T-helper 2 cell treated with Interferon-gamma antibody and Interleukin-4, amounts not matched to agents 5 μg/mL and 100 μg/mL, for 36 hours (primary cell): Measurements from ENCODE around the gene BMX.

ENCODE experiments used
- DNase-seq: peaks from one replicate; pipeline ENCODE4 v3.0.0; 2021; ENCODE audit warnings: low spot score
- H3K27ac Mint-ChIP-seq: one replicate; pipeline ENCODE4 v1.8.0; 2021; ENCODE audit warnings: mild to moderate bottlenecking, mixed read lengths
- H3K27me3 Mint-ChIP-seq: one replicate; pipeline ENCODE4 v1.8.0; 2021; ENCODE audit warnings: low read depth, mixed read lengths
- H3K36me3 Mint-ChIP-seq: one replicate; pipeline ENCODE4 v1.8.0; 2021; ENCODE audit warnings: low read depth, mixed read lengths
- H3K4me1 Mint-ChIP-seq: one replicate; pipeline ENCODE4 v1.8.0; 2021; ENCODE audit warnings: low read depth, mixed read lengths
- H3K4me3 Mint-ChIP-seq: one replicate; pipeline ENCODE4 v1.8.0; 2022; ENCODE audit warnings: mild to moderate bottlenecking, moderate library complexity, mixed read lengths
- H3K9me3 Mint-ChIP-seq: one replicate; pipeline ENCODE4 v1.8.0; 2021; ENCODE audit warnings: mixed read lengths

Gene BMX

DNA sequence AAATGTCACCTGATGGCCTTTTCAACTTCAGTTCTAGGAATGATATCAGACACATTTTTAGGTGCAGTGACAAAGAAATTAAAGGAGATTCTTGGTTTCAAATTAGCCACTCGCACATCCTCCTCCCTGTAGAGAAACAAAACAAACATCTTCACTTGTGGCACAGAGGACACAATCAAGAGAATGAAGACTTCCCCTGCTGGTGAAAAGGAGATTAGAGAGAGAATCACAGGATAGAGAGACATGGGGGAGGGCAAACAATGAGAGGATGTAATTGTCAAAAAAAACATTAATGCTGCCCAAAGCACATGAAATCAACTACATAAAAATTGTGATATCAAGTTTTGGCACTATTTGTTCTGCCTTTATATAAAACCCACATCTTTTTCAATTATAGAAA, 65.6 kb downstream of the BMX start:
- Mint-ChIP-seq H3K27ac (no peak overlapping the region), H3K27me3 (peaks cover 6% of the 10 kb centered on the region), H3K4me1 (peaks cover 2% of the 10 kb centered on the region), H3K4me3 (no peak overlapping the region), H3K36me3 (no peaks in the 10 kb centered on the region), H3K9me3 (no peaks in the 10 kb centered on the region)
- DNase-seq = no peak

DNA sequence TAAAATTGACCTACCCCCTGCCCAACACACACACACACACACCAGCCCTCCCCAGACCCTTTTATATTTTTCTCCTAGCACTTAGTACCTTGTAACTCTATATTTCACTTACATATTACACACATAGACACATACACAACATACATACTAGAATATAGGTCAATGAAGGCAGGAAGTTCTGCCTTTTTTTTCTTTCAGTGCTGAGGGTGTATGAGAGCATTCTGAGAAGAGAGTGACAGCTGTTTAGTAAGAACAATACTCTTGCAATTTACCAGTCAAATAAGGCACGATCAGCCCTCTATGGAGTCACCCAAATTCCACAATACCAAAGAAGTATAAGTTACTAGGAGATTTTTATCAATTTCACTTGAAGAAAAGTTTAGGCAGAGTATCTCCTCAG, 66.7 kb downstream of the BMX start:
- H3K4me3 Mint-ChIP-seq = no peak overlapping the region
- peaks cover 6% of the 10 kb centered on the region for H3K27me3 Mint-ChIP-seq
- no peaks in the 10 kb centered on the region for H3K9me3 Mint-ChIP-seq
- peaks cover 2% of the 10 kb centered on the region for H3K4me1 Mint-ChIP-seq
- DNase-seq = no peak
- H3K36me3 Mint-ChIP-seq = no peaks in the 10 kb centered on the region
- no peak overlapping the region for H3K27ac Mint-ChIP-seq

DNA sequence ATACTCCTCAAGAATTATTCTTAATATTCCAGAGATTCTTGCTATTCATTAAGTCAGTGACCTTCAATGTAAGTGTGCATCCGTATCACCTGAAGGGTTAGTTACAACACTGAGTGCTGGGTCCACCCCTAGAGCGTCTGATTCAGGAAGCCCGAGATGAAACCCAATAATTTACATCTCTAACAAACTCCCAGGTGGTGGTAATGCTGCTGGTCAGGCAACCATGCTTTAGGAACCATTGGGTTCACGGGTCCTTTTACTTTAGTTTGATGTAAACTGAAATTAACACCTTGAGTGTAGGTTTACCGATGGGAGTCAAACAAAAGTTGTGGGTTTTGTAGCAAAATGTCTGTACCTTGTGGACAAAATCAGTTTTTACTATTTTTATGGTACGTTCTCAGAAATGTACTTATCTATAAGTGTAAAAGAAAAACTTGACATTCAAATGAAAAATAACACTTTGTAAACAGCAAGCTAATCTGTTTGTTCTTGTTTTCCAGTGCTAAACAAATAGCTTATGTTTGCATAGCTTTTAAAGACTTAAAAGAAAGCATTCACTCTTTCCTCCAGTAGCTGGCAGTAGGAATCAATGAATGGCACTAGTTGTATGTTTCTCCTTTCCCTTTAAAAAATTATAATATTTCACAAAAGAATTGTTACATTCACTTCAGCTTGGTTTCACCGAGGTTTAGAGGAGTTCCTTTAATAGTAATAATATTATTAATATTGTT, 67.4 kb downstream of the BMX start:
- DNase-seq = no peak
- no peak overlapping the region for H3K4me3 Mint-ChIP-seq
- H3K27me3 Mint-ChIP-seq = peaks cover 6% of the 10 kb centered on the region
- no peaks in the 10 kb centered on the region for H3K36me3 Mint-ChIP-seq
- no peaks in the 10 kb centered on the region for H3K9me3 Mint-ChIP-seq
- peaks cover 2% of the 10 kb centered on the region for H3K4me1 Mint-ChIP-seq
- no peak overlapping the region for H3K27ac Mint-ChIP-seq

DNA sequence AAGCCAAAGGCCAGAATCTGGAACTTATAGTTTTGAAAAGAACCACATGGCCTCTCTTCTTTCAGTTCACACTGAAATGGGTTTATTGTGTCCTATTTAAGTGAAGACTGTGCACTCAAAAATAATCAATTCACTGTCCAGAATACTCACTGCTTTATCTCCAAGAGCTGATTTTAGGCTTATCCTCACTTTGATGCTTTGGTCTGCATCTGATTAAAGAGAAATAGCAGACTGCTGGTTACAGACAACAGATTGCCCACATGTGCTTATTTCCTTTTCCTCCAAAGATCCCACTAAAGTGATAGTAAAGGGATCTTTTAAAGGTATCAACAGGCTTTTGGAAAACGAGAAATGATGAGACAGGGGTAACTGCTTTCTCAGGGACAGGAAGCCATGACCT, 69.5 kb downstream of the BMX start:
- peaks cover 2% of the 10 kb centered on the region for H3K4me1 Mint-ChIP-seq
- H3K36me3 Mint-ChIP-seq = no peaks in the 10 kb centered on the region
- H3K4me3 Mint-ChIP-seq = no peak overlapping the region
- H3K27ac Mint-ChIP-seq = no peak overlapping the region
- DNase-seq = no peak
- peaks cover 5% of the 10 kb centered on the region for H3K27me3 Mint-ChIP-seq
- no peaks in the 10 kb centered on the region for H3K9me3 Mint-ChIP-seq

DNA sequence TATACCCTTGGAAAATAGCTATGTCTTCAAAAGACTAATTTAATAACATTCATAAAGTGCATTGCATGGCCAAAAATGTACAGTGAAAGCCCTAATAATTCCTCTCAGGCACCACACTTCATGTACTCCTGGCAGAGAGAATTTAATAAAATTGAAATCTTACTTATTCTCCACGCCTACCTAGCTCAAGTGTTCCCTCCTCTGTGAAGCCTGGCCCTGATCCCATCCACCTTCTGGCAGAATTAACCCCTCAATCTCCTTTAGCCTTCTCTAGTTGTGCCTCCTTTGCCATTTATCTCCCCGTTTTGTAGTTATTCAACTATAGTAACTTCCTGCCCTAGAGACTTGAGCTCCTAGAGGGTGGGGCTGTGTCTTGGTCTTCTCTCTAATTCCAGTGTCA, 73.4 kb downstream of the BMX start:
- H3K4me1 Mint-ChIP-seq = no peaks in the 10 kb centered on the region
- DNase-seq = no peak
- no peak overlapping the region for H3K27ac Mint-ChIP-seq
- no peak overlapping the region for H3K4me3 Mint-ChIP-seq
- H3K27me3 Mint-ChIP-seq = peaks cover 5% of the 10 kb centered on the region
- no peaks in the 10 kb centered on the region for H3K9me3 Mint-ChIP-seq
- no peaks in the 10 kb centered on the region for H3K36me3 Mint-ChIP-seq

- Mint-ChIP-seq H3K4me3 (no peak overlapping the region), H3K4me1 (no peaks in the 10 kb centered on the region), H3K9me3 (no peaks in the 10 kb centered on the region), H3K36me3 (no peaks in the 10 kb centered on the region), H3K27me3 (peaks cover 3% of the 10 kb centered on the region), H3K27ac (no peak overlapping the region)
- no peak for DNase-seq
Observed at GRCh38 chrX:15576019-15576418, 75.4 kb downstream of the BMX start.

DNA sequence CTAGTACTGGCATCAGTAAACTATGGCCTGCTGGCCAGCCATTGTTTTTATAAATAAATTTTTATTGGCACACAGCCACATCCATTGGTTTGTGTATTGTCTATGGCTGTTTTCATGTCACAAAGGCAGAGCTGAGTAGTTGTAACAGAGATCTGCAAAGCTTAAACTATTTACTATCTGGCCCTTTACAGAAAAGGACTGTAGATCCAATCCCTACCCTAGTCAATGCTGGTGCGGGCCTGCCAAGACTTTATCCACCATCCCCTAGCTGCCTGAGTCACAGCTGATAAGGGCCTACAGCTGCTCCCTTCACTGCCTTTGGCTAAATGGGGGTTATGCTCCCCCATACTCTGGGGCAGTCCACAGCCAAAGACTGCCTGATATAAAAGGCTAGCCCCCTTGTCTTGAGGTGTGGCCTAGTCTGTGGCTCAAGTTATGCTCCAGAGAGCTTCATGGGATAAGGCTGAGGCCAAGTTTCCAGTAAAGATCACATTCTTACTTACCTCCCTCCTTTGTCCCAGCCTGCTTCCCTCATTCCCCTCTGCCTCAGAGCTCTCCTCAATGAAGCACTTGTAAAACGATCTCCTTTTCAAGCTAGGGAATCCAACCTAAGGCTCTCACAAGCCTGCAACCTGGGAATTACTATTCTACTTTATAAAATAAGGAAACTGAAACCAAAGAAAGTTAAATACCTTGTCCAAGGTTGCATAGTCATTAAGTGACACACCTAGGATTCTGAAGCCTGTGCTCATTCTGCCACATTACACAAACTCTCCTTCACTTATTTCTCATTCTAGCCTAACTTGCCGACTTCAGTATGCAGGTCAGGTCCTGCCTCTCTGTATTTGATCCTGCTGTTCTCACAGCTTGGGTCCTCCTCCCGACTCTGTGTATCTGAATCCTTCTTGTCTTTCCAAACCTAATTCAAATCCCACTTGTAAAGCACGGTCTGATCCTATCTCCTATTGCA, 79.5 kb downstream of the BMX start:
- no peak for DNase-seq
- H3K4me1 Mint-ChIP-seq = no peaks in the 10 kb centered on the region
- H3K27me3 Mint-ChIP-seq = no peaks in the 10 kb centered on the region
- H3K9me3 Mint-ChIP-seq = no peaks in the 10 kb centered on the region
- H3K27ac Mint-ChIP-seq = no peak overlapping the region
- H3K36me3 Mint-ChIP-seq = no peaks in the 10 kb centered on the region
- no peak overlapping the region for H3K4me3 Mint-ChIP-seq

DNA sequence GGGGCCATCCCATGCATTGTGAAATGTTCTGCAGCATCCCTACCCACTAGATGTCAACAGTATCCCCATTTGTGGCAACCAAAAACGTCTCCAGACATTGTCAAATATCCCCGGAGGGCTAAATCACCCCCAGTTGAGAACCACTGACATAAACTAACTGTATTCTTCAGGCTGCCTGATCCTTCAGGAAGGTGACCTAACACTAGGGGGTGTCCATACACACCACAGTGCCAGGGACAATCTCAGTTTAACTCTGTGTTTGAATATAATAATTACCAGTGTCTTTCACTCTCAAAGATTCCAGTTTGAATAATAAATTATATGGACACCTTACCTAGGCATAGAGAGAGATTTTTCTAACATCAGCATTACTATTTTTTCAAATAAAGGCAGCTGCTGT, 93.8 kb downstream of the BMX start:
- H3K9me3 Mint-ChIP-seq = no peaks in the 10 kb centered on the region
- no peak for DNase-seq
- H3K27me3 Mint-ChIP-seq = peaks cover 9% of the 10 kb centered on the region
- no peak overlapping the region for H3K27ac Mint-ChIP-seq
- H3K4me3 Mint-ChIP-seq = no peak overlapping the region
- H3K36me3 Mint-ChIP-seq = no peaks in the 10 kb centered on the region
- H3K4me1 Mint-ChIP-seq = no peaks in the 10 kb centered on the region

GRCh38 chrX:15598026-15598425, 97.4 kb downstream of the BMX start:
- Mint-ChIP-seq H3K27me3 (peaks cover 2% of the 10 kb centered on the region), H3K9me3 (no peaks in the 10 kb centered on the region), H3K36me3 (no peaks in the 10 kb centered on the region), H3K4me3 (no peak overlapping the region), H3K27ac (no peak overlapping the region), H3K4me1 (no peaks in the 10 kb centered on the region)
- DNase-seq = no peak

- H3K27me3 Mint-ChIP-seq = peaks cover 2% of the 10 kb centered on the region
- H3K4me3 Mint-ChIP-seq = no peak overlapping the region
- DNase-seq = no peak
- H3K27ac Mint-ChIP-seq = no peak overlapping the region
- H3K36me3 Mint-ChIP-seq = no peaks in the 10 kb centered on the region
- no peaks in the 10 kb centered on the region for H3K9me3 Mint-ChIP-seq
- H3K4me1 Mint-ChIP-seq = no peaks in the 10 kb centered on the region
Observed at GRCh38 chrX:15599461-15599860, 98.9 kb downstream of the BMX start.

GRCh38 chrX:15600049-15600448, 99.4 kb downstream of the BMX start:
- Mint-ChIP-seq H3K36me3 (no peaks in the 10 kb centered on the region), H3K4me3 (no peak overlapping the region), H3K27ac (no peak overlapping the region), H3K9me3 (no peaks in the 10 kb centered on the region), H3K4me1 (no peaks in the 10 kb centered on the region), H3K27me3 (peaks cover 2% of the 10 kb centered on the region)
- DNase-seq = no peak

- Mint-ChIP-seq H3K27me3 (peaks cover 2% of the 10 kb centered on the region), H3K36me3 (no peaks in the 10 kb centered on the region), H3K4me3 (no peak within 1 kb of the TSS), H3K9me3 (no peaks in the 10 kb centered on the region), H3K4me1 (no peaks in the 10 kb centered on the region), H3K27ac (no peak within 1 kb of the TSS)
- DNase-seq = no peak
Observed at GRCh38 chrX:15600745-15601144, 100.1 kb downstream of the BMX start, which contains the start of gene ACE2. Gene ACE2, minus strand, starts transcription at chrX:15600960. Its CDS starts 49 bp downstream, at chrX:15600911.

GRCh38 chrX:15601932-15602331, 101.3 kb downstream of the BMX start:
- H3K4me3 Mint-ChIP-seq = no peak overlapping the region
- no peak for DNase-seq

DNA sequence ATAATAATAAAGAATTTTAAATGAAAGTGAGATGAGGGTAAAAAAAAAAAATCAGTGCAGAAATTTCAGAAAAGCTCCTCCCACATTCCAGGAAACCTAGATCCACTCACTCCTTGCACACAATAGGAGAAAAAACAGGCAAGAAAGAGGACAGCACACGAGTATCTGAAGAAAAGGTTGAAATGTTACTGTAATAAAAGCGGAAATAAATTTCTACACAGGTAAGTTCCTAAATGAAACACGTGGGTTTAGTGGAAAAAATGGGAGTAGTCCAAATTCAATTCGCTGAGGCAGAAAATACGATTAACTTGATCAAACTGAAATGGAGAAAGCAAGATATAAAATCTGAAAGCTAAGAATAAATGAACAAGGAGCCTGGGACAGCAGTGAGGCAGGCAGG, 102.2 kb downstream of the BMX start:
- Mint-ChIP-seq H3K9me3 (no peaks in the 10 kb centered on the region), H3K4me1 (no peaks in the 10 kb centered on the region), H3K36me3 (no peaks in the 10 kb centered on the region), H3K4me3 (no peak overlapping the region), H3K27me3 (peaks cover 2% of the 10 kb centered on the region), H3K27ac (no peak overlapping the region)
- no peak for DNase-seq

More at GRCh38 chrX:15601932-15602331, 101.3 kb downstream of the BMX start:
- Mint-ChIP-seq H3K9me3 (no peaks in the 10 kb centered on the region), H3K27me3 (peaks cover 2% of the 10 kb centered on the region), H3K36me3 (no peaks in the 10 kb centered on the region), H3K4me1 (no peaks in the 10 kb centered on the region), H3K27ac (no peak overlapping the region)
